Measurements from ENCODE around the gene USP53. TPM values are rescaled to one million over a fixed set of nuclear protein-coding genes. Genes with fewer than 3 reads are reported as not detected.

Gene USP53
- total RNA-seq, 1 donor from 2014 or later, result 19.8 TPM

GRCh38 chr4:119231491-119231890 is 19.0 kb downstream of the USP53 start:
- DNase-seq (ENCODE audit: low spot score, unreplicated experiment), result no peak
- Mint-ChIP-seq H3K27me3 (no peaks in the 10 kb centered on the region), H3K36me3 (ENCODE audit: insufficient read depth) (peaks cover 11% of the 10 kb centered on the region), H3K4me1 (ENCODE audit: low read depth) (peaks cover 15% of the 10 kb centered on the region), H3K27ac (peak overlapping the region; percentile 34), H3K9me3 (ENCODE audit: low read depth) (peaks cover 3% of the 10 kb centered on the region), H3K4me3 (ENCODE audit: low read depth) (no peak overlapping the region)
- TF ChIP-seq CTCF (IDR thresholded peaks at IDR 0.05; ENCODE audit: unreplicated experiment), result no peak

GRCh38 chr4:119232286-119232685 is 19.8 kb downstream of the USP53 start:
- TF ChIP-seq CTCF (IDR thresholded peaks at IDR 0.05; ENCODE audit: unreplicated experiment), result no peak
- H3K9me3 Mint-ChIP-seq (ENCODE audit: low read depth), result peaks cover 3% of the 10 kb centered on the region
- no peak for DNase-seq (ENCODE audit: low spot score, unreplicated experiment)
- H3K27ac Mint-ChIP-seq, result peak overlapping the region; percentile 26
- no peaks in the 10 kb centered on the region for H3K27me3 Mint-ChIP-seq
- peaks cover 15% of the 10 kb centered on the region for H3K4me1 Mint-ChIP-seq (ENCODE audit: low read depth)
- H3K4me3 Mint-ChIP-seq (ENCODE audit: low read depth), result no peak overlapping the region
- H3K36me3 Mint-ChIP-seq (ENCODE audit: insufficient read depth), result peaks cover 10% of the 10 kb centered on the region

GRCh38 chr4:119233191-119233590 is 20.7 kb downstream of the USP53 start:
- DNase-seq (ENCODE audit: low spot score, unreplicated experiment), result no peak
- peaks cover 10% of the 10 kb centered on the region for H3K36me3 Mint-ChIP-seq (ENCODE audit: insufficient read depth)

GRCh38 chr4:119233750-119234149 is 21.2 kb downstream of the USP53 start:
- Mint-ChIP-seq H3K4me3 (ENCODE audit: low read depth) (no peak overlapping the region), H3K27ac (peak overlapping the region; percentile 89), H3K27me3 (no peaks in the 10 kb centered on the region), H3K4me1 (ENCODE audit: low read depth) (peaks cover 15% of the 10 kb centered on the region), H3K36me3 (ENCODE audit: insufficient read depth) (peaks cover 8% of the 10 kb centered on the region), H3K9me3 (ENCODE audit: low read depth) (peaks cover 3% of the 10 kb centered on the region)
- DNase-seq (ENCODE audit: low spot score, unreplicated experiment), result no peak
- no peak for TF ChIP-seq CTCF (IDR thresholded peaks at IDR 0.05; ENCODE audit: unreplicated experiment)

More at GRCh38 chr4:119233191-119233590, 20.7 kb downstream of the USP53 start:
- peaks cover 15% of the 10 kb centered on the region for H3K4me1 Mint-ChIP-seq (ENCODE audit: low read depth)
- peaks cover 3% of the 10 kb centered on the region for H3K9me3 Mint-ChIP-seq (ENCODE audit: low read depth)
- no peak for TF ChIP-seq CTCF (IDR thresholded peaks at IDR 0.05; ENCODE audit: unreplicated experiment)
- no peak overlapping the region for H3K27ac Mint-ChIP-seq
- H3K4me3 Mint-ChIP-seq (ENCODE audit: low read depth), result no peak overlapping the region
- no peaks in the 10 kb centered on the region for H3K27me3 Mint-ChIP-seq

- Mint-ChIP-seq H3K27me3 (no peaks in the 10 kb centered on the region), H3K27ac (no peak overlapping the region), H3K9me3 (ENCODE audit: low read depth) (peaks cover 1% of the 10 kb centered on the region), H3K36me3 (ENCODE audit: insufficient read depth) (peaks cover 4% of the 10 kb centered on the region), H3K4me3 (ENCODE audit: low read depth) (no peak overlapping the region), H3K4me1 (ENCODE audit: low read depth) (peaks cover 4% of the 10 kb centered on the region)
- DNase-seq (ENCODE audit: low spot score, unreplicated experiment), result no peak
- no peak for TF ChIP-seq CTCF (IDR thresholded peaks at IDR 0.05; ENCODE audit: unreplicated experiment)
Measured at GRCh38 chr4:119237201-119237600, 24.7 kb downstream of the USP53 start.
